Measurements from ENCODE around the gene CAST. TPM values are rescaled to one million over a fixed set of nuclear protein-coding genes. Genes with fewer than 3 reads are reported as not detected.
A peak's percentile ranks its signal among the peaks of the same experiment; 100 is the strongest.
"Not testable (repeated sequence)": the region's sequence is repeated elsewhere in the genome, so short reads cannot be mapped to it uniquely, and the experiment has no call there.

The CAST gene
- total RNA-seq, 1 donor from 2014 or later: 183 TPM

DNA sequence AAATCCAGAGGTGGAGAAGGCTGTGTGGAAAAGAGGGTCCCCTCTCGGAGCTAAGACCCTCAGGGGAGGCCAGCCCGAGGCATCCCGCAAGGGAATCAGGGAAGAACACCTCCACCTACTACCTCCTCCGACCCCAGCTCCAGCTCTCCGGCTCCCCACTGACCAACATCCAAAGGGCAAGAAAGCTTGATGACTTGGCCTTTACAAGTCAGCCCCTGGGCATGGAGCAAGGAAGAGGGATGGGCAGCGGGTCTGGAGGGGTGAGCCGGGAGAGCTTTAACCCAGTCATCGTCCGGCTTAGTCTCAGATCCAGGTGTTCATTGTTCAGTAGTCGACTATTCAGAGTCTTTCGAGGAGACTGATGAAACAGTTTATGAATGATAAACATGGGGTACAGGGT is 113.5 kb downstream of the CAST start:
- DNase-seq (ENCODE audit: low read depth): no peak

GRCh38 chr5:96776621-96777020 is 114.4 kb downstream of the CAST start:
- DNase-seq (ENCODE audit: low read depth): no peak

GRCh38 chr5:96778409-96778808 is 116.2 kb downstream of the CAST start:
- no peak for DNase-seq (ENCODE audit: low read depth)

DNA sequence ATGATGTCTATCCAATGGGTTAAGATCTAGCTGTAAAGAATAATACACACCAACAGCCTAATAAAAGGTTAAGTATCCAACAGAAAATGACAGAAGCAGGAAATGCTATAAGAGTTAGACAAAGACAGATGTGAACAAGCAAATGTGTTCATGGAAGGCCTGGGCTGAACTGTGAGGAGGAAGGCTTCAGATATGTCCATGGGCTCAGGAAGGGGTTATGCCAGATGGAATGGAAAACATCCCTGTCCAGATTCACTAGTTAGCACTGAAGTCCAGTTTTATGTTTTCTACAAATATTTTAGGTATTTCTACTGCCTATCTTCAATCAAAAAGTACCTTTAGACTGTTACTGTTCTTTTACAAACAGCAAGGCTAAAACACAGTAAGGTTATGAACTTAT is 118.5 kb downstream of the CAST start:
- DNase-seq (ENCODE audit: low read depth): no peak

DNA sequence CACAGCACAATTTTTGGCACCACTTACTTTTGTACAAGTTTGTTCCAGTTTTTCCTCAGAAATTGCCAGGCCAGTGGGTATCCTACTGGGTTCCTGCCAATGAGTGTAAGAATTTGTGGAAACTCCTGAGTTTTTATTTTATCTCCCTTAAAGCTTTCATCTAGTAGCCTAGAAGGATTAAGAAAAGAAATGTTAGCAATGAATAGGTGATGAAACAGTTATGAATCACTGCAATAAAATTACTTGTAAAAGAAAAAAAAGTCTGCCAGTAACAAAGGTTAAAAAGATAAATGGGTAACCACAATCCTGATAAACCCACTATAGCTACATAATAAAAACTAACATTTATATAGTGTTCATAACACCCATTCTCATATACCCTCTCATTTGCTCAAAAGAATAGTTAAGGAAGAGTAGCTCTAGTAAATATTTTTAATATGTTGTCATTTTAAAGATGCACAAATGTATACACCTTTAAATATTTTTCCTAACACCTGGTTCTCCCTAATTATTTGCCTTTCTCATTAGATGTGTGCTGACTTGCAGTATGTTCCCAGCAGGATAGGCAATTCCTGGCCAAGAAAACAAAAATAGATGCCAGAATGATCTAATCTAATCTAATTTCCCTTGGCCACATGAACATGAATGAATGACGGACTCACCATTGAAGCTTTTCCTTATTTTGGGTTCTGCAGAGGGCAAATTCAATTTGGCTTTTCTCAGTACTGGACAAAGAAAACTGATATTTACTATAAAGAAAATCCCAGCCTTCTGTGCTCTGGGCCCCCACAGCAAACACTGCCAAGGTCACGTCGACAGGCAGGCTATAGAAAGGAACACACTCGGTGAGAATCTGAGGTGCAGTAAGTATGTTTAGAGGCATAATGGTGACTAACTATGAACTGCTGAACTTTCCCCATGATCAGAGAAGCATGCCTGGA is 119.1 kb downstream of the CAST start:
- peak; percentile 40 for DNase-seq (ENCODE audit: low read depth)

DNA sequence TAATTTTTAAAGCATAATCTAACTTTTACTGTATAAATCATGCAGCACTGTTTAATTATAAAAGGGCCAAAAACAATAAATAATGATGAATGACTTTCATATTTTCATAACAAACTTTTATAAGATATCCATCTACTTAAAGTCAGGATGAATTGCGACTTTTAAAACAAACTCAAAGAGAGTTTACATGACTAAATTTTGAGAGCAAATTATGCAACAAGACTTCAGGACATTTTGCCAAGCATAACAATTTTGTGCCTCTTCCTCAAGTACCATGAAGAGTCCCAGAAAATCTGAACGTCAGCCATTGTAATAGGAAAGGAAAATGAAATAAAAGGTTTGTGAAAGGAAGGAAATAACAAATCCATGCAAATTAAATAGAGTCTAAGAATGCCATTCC is 121.2 kb downstream of the CAST start:
- no peak for DNase-seq (ENCODE audit: low read depth)

GRCh38 chr5:96785326-96786109 is 123.3 kb downstream of the CAST start:
- DNase-seq (ENCODE audit: low read depth): no peak

DNA sequence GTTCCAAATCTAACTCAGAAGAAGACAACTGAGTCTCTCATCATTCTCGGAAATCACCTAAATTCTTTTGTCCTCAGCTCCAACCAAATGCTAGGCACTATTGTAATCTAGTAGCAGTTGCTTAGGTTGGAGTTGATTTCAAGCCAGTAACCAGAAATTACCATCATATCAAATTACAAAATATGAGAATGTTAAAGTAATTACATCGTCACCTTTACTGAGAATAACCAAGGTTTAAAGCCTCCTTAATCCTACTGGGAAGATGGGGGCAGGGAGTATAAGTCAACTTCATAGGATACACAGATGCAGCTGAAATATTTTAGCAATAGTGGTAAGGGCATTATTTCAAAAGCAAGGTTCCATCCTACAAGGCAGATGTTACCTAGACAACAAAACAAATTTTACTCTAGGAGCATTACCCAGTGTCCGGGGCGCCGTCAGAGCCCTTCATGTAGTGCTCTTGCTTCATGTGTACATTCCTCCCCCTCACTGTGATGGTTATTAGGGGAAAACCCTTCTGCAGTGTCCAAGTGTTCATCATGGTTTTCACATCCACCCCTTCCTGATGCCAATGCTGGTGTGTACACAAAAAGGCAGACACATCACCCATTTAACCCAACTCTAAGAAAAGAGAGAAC is 126.1 kb downstream of the CAST start:
- DNase-seq (ENCODE audit: low read depth): peak; percentile 38

- no peak for DNase-seq (ENCODE audit: low read depth)
Measured at GRCh38 chr5:96789794-96790330, 127.7 kb downstream of the CAST start.

DNA sequence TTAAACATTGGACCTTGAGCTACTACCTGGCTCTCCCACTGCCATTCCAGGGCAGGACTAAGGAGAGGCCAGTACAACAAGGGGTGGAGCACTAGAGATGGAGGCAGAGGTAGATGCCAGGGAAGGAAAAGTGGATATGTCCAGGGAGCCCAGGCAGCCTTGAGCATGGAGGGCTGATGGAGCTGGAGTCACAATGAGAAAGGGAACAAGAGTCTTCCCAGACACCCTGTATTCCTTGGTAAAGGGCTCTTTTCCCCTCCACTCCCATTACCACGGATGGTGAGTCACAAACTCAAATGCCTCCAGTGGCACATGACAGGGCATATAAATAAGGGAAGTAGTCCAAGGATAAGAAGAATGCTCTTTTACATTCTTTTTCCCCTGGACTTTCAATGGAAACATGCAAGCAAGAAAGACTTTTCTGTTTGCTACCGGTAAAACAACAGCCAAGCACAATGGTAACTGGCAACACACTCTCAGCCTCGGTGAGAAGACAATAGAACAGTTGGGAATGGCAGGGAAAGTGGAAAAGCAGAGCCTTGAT is 128.9 kb downstream of the CAST start:
- DNase-seq (ENCODE audit: low read depth): no peak

DNA sequence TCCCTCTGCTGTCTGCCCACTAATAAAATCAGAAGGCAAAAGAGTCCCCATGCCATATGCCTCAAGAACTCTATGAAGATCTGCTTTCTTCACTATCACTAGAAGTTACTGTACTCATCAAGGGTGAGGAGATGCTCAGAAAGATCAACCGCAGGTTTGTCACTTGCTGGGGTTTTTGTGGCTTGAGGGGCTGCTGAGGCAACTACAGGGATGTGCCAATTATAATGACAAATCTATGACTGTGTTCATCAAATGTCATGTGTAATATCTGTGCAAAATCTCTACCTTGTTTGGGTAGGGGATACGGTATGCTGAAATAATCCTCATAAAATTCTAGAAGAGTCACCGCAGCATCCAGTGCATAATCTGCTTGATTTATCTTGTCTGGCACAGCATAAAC is 132.6 kb downstream of the CAST start:
- no peak for DNase-seq (ENCODE audit: low read depth)

DNA sequence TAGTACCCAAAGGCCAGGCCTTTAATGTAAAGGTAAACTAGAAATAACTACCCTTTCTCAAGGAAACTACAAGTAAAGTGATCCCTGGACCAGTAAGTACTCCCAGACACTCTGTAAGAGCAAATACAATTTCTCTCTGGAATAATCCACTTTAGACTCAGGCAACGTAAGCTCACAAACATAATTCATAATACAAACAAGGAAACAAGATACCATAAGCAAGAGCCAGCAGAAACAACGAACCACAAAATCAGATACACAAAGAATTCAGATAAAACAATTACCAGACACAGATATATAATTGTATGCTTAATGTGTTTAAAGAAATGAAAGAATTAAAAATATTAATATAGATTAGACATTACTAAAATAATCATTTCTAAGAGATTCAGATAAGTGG is 133.4 kb downstream of the CAST start:
- no peak for DNase-seq (ENCODE audit: low read depth)

GRCh38 chr5:96796434-96796833 is 134.3 kb downstream of the CAST start:
- DNase-seq (ENCODE audit: low read depth): no peak

- DNase-seq (ENCODE audit: low read depth): not testable (repeated sequence)
Measured at GRCh38 chr5:96801718-96802117, 139.5 kb downstream of the CAST start.

DNA sequence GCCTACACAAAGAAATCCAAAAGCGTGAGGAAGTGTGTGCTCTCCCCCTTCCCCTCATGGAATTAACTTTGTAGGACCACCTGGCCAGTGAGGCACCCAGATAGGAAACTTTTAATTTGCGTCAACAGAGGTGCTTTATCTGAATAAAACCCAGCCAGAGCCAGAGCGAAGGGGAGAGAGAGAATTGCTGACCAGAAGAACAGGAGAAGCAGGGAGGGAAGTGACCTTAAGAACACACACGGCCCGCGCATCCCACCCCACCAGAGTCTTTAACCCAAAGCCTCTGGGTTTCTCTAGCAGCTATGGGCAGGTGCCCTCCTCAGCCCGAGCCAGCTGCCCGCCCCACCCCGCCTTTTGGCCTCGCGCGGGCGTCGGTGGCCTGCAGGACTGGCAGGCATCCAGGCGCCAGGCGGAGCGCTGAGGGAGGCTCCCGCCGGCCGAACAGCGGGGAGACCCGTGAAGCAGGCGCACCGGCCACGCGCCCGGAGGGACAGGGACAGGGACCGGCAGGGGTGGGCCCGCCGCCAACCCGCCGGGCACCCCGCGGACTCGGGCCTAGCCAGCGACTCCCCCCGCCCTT is 145.0 kb downstream of the CAST start:
- DNase-seq (ENCODE audit: low read depth): peak; percentile 92

DNA sequence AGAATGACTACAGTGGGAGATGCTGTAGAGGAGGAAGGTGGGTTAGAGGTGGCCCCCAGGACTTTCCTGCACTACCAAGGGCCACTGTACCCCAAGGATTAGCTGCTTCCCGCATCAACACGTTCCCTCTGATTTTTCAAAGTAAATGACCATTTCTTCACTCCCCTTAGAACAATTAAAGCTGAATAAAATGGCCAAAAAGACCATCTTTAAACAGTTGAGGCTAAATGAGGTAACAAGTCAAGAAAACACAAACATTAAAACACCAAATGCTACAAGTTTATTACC is 146.3 kb downstream of the CAST start:
- no peak for DNase-seq (ENCODE audit: low read depth)

DNA sequence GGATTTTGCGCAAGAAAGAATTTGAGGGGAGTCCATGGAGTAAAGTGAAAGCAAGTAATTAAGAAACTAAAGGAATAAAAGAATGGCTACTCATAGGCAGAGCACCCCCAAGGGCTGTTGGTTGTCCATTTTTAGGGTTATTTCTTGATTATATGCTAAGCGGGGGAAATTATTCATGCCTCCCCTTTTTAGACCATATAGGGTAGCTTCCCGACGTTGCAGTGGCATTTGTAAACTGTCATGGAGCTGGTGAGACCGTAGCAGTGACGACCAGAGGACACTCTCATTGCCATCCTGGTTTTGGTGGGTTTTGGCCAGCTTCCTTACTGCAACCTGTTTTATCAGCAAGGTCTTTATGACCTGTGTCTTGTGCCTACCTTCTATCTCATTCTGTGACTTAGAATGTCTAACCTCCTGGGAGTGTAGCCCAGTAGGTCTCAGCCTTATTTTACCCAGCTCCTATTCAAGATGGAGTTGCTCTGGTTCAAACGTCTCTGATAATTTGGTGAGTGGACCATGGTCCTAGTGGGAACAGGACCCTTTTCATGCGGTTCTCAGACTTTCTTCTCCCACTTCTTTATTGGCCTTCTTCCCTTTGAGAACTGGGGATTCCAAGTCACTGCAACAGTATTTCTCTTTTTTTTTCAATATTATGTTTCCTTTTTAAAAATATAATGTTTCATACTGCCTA is 146.8 kb downstream of the CAST start:
- no peak for DNase-seq (ENCODE audit: low read depth)

GRCh38 chr5:96809921-96810320 is 147.7 kb downstream of the CAST start:
- no peak for DNase-seq (ENCODE audit: low read depth)

- no peak for DNase-seq (ENCODE audit: low read depth)
Measured at GRCh38 chr5:96812851-96813250, 150.7 kb downstream of the CAST start.

- no peak for DNase-seq (ENCODE audit: low read depth)
Measured at GRCh38 chr5:96814041-96814440, 151.9 kb downstream of the CAST start.

Measured in myocyte (in vitro differentiated cells).